Pons (tissue), 1 donor: Measurements from ENCODE around the gene EXOSC7.
"Not testable (repeated sequence)": the region's sequence is repeated elsewhere in the genome, so short reads cannot be mapped to it uniquely, and the experiment has no call there.

ENCODE experiments used
- DNase-seq: peaks from one replicate; pipeline ENCODE4 v3.0.0-alpha.2; 2016; ENCODE audit warnings: low spot score

EXOSC7 gene

DNA sequence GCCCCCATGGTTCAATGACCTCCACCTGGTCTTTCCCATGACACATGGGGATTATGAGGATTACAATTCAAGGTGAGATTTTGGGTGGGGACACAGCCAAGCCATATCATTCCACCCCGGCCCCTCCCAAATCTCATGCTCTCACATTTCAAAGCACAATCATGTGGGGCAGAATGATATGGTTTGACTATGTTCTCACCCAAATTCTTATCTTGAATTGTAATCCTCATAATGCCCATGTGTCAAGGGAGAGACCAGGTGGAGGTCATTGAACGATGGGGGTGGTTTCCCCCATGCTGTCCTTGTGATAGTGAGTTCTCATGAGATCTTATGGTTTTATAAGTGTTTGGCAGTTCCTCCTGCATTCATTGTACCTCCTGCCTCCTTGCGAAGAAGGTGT lies 47.6 kb downstream of the EXOSC7 start:
- no peak for DNase-seq

DNA sequence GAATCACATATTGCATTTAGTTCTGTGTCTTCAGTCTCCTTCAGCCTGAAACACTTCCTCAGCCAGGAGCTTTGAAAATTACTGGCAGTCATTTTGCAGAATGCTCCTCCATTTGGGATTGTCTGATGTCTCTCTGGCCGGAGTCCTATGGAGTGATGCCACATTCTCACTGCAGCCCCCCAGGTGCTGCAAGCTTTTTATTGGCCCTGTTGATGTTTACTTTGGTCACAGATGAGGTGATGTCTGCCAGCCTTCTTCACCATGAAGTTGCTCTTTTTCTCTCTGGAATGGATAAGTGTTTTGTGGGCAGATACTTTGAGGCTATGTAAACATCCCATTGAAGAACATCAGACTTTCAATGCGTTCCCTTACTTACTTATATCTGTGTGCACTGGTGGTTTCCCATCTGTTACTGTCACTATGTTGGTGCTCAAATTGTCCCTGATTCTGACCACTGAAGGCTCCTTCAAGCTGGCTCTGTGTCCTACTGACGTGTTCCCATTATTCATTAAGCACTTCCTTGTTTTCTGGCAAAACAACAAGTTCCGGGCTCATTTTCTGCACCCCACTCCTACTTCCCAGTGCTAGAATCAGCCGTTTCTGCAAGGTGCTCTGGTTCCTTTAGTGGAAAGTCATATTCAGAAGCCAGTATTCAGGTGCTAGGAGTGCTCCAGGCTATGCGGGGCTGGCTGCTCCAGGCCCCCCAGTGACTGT lies 48.7 kb downstream of the EXOSC7 start:
- DNase-seq = no peak

DNA sequence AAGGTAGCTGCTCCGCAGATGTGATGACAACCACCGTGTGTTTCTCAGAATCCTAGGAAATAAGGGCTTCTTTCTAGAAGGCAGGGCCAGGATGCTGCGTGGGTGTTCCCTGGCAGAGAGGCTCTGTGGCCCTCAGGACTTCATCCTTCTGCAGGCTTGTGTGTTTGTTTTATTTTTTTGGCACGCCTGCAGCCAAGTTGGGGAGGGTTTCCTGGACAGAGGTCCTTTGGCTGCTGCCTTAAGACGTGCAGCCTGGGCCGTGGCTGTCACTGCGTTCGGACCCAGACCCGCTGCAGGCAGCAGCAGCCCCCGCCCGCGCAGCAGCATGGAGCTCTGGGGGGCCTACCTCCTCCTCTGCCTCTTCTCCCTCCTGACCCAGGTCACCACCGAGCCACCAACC lies 50.0 kb downstream of the EXOSC7 start, which contains the start of gene CLEC3B:
Gene CLEC3B (plus strand): TSS at position 266 of the 400 bp plus-strand sequence. CDS start 60 bp downstream, at position 326.
- DNase-seq = no peak

- DNase-seq = no peak
These were observed 50.9 kb downstream of the EXOSC7 start for GRCh38 chr3:45026957-45027356.

- no peak for DNase-seq
These were observed 51.4 kb downstream of the EXOSC7 start for GRCh38 chr3:45027441-45027840.

GRCh38 chr3:45029216-45029615 lies 53.2 kb downstream of the EXOSC7 start:
- DNase-seq = no peak

- no peak for DNase-seq
These were observed 53.6 kb downstream of the EXOSC7 start for GRCh38 chr3:45029661-45030060.

GRCh38 chr3:45031531-45031930 lies 55.5 kb downstream of the EXOSC7 start:
- DNase-seq = no peak

DNA sequence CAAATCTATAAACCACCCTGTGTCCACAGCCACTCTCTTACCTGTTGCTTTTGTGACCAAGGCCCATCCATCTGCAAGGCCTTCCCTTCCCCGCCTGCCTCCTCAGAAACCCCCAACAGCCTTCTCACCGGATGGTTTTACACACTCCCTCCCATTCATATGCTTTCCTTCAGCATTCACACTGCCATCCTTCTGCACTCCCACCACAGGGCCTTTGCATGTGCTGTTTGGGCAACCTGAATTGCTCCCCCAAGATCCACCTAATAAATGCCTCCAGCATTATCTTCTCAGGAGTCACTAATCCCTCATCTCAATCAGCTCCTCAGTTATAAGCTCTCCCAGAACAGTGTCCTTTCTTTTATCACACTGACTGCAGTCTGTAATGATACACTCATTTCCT lies 56.1 kb downstream of the EXOSC7 start:
- DNase-seq = no peak

GRCh38 chr3:45033791-45034190 lies 57.7 kb downstream of the EXOSC7 start:
- no peak for DNase-seq

DNA sequence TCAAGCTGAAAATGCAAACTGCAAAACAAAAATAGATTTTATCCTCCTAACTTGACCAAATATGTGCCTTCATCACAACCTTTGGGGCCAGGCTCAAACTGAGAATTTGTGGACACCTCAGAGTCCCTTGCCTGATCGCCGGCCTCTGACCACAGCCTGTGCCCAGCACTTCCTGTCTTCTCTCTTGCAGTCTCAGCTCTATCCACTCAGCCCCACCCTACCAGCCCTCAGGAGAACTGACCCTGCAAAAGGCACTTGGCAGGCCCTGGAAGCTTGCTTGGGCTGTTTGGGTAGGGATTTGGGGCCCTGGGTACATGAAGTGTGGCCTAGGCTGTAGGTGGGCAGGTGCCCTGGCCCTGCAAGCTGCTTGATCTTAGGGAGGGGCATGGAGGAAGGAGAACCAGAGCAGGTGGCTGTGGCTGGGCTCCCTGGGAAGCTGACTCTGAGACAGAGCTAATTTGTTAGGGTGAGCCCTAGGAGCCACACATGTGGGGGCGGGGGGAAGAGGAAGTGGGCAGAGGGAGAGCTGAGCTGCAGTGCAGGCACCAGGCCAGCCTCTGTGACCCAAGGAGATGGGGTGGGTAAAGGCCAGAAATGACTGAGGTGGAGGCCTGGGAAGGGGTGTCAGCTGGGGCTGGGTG lies 58.7 kb downstream of the EXOSC7 start:
- DNase-seq = peak; percentile 71

- no peak for DNase-seq
These were observed 59.6 kb downstream of the EXOSC7 start for GRCh38 chr3:45035441-45036301.

GRCh38 chr3:45037720-45038455 lies 61.8 kb downstream of the EXOSC7 start:
- DNase-seq = peak; percentile 96

DNA sequence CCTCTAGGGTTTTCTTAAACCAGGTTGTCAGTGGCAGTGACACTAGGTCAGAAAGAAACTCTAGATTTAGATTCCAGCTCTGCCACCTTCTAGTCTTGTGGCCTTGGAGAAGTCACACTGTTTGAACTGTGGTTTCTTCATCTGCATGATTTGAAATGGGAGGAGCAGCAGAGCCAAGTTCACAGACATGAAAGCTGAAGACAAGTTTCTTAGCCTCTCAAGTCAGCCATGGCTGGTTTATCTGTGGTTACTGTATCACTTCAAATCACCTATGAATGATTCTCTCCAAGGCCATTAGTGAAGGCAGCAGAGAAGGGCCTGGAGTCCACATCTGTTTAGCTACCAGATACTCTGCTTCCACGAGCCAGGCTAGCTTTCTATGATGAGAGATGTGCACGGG lies 65.6 kb downstream of the EXOSC7 start:
- no peak for DNase-seq

GRCh38 chr3:45042162-45042561 lies 66.1 kb downstream of the EXOSC7 start:
- DNase-seq = no peak

GRCh38 chr3:45043728-45044299 lies 67.8 kb downstream of the EXOSC7 start:
- peak; percentile 42 for DNase-seq

DNA sequence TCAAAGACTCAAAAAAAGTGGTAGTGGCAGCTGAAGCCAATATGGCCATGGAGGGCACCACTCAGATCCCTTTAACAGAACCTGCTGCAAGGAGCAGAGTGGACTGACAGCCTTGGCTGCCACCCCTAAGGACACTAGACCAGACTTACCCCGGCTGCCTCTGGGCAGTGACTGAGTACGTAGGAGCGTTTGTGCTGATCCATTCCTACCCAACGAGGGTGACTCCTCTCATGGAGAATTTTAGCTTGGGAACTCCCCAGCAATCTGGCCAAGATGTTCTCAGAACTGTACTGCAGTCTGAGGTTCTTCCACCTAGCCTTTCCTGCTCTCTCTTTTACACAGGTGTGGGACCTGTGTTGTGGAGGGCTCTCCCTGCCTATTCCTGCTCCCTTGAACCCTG lies 72.2 kb downstream of the EXOSC7 start:
- no peak for DNase-seq

DNA sequence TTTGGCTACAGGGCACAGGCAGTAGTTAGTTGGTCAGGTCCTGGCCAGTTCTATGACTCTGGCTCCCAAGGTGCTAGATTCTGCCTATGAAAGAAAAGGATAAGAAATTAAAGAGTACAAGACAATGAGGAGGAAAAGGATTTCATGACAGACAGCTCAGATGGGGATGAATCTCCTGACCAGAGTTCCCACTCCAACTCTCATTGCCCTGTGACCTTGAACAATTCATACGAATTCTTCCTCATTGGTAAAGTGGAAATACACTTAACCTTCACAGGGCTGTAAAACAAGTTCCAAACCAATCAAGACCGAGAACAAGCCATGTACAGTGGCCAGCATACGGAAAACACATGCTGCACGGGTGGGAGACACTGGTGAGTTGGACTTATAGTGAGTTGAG lies 73.8 kb downstream of the EXOSC7 start:
- no peak for DNase-seq

- DNase-seq = no peak
These were observed 75.6 kb downstream of the EXOSC7 start for GRCh38 chr3:45051685-45052084.

DNA sequence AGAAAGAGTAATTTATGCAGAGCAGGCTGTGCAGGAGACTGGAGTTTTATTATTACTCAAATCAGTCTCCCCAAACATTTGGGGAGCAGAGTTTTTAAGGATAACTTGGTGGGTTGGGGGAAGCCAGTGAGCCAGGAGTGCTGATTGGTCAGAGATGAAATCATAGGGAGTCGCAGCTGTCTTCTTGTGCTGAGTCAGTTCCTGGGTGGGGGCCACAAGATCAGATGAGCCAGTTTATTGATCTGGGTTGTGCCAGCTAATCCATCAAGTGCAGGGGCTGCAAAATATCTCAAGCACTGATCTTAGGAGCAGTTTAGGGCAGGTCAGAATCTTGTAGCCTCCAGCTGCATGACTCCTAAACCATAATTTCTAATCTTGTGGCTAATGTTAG lies 77.8 kb downstream of the EXOSC7 start:
- DNase-seq = not testable (repeated sequence)

DNA sequence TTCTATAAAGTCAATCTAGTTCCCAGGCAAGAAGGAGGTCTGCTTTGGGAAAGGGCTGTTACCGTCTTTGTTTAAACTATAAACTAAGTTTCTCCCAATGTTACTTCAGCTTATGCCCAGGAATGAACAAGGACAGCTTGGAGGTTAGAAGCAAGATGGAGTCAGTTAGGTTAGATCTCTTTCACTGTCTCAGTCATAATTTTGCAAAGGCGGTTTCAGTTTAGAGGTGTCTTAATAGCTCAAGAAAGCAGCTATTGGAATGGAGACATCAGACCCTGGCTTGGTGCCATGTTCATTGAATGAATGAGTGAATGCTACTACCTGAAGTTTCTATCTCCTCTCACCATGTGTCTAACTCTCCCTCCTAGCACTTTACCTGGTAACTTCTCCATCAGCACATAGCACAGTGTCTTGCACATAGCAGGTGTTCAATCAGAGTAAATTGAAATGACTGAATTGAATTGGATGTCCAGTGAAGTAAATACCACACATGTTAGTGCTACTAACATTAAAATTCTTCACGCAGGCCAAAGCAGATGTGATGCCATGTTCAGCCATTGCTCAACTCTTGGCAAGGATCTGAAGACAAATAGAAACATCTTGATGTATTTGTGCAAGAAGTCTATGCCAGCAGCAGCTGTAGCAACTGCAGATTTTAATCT lies 78.3 kb downstream of the EXOSC7 start:
- no peak for DNase-seq
